Right hindlimb (tissue), 1 donor: ENCODE measurements around the gene DOCK10.
"Not testable (repeated sequence)": the region's sequence is repeated elsewhere in the genome, so short reads cannot be mapped to it uniquely, and the experiment has no call there.

Experiments
- DNase-seq: peaks from one replicate; pipeline ENCODE4 v3.0.0-alpha.2; 2018

DOCK10 gene

DNA sequence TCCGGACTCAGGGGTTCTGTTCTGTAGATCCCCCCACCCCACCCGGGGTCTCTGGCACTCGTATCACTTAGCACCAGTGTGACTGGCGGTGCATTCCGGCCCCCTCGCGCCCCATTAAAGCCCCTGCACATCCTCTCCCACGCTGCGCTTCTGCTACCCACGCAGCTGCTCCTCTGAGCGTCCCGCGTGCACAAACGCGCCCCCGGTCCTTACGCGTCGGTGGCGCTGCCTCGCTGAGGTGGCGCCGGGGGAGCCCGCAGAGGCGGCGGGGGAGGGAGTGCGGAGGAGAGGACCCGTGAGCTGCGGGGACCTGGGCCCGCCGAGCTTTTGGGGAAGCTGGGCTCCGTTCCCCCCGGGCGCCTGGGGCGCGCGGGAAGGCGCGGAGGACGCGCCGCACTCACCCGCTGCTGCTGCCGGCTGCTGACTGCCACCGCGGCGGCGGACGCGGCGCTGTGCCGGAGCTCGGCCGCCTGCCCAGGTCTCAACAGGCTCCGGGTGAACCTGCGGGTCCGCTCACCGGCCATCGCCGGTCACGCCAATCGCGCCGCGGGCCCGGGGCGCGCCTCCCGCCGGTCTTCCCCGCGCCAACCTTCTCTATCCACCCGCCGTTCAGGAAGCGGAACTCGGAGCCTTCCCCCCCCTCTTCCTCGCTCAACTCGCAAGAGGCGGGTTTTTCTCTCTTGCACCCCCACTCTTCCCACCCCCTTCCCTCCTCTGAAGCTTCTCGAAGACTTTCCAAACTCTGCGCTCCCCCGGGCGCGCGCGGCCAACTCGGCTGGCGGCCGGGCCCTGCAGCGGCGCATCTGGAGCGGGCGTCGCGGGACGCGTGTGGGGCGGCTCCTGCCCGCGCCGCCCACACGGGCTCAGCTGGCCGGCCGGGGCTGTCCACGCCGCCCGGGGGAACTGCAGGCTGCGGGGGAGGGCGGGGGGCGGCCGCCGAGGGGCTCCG is at the start of gene DOCK10:
Gene DOCK10, minus strand, starts transcription at position 618 of the 949 bp plus-strand sequence. Its CDS starts 94 bp downstream, at position 524.
- DNase-seq, result peak; percentile 76

DNA sequence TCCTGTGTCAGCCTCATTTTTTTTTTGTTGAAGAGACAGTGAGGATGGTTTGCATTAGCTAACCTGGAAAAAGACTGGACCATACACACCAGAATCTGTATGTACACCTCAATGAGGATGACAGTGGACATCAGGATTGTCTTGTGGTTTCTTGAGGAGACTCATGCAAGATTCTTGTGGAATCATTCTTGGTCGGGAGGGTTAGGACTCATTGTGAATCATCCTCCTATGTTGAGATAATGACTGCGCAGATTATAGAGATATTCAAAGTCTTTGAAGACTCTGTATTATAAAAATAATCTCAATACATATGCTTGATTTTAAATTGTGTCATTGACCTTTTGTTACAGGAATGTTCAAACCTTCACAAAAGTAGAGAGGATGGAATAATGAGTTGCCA is 49.1 kb upstream of the DOCK10 start:
- DNase-seq, result no peak

DNA sequence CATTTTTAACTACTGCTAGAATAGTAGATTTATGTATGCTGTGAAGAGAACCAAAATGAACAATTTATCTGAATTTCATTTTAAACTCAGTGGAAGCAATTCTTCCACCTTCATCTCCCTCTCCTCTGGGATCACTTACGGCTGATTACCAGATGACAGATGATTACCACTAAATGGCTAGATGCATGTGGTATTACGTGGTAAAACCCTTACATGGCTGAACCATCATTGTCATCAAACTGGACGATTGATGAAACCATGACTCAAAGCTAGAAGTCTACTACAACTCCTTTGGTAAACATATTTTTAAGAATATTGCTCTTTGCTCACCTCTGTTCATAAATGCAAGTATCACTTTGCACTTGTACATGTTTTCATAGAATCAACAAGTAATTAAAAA is 48.5 kb upstream of the DOCK10 start:
- DNase-seq, result no peak

DNA sequence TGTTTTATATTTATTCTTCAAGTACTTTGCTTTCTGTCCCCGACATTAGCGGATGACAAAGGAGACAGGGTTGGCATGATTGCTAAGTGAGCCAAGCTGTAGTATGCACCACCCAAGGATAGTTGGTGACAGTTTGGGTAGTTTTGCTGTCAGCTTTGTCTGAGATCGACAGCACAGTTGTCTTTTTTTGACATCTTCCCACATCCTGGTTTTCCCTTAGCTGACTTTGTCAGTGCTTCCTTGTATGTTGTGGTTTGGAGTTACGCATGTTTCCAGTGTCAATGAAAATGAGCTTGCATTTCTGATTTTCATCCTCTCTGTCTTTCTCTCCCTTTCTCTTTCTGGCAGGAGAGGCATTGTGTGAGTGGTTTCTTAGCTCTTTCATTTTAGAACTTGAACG is 44.6 kb upstream of the DOCK10 start:
- DNase-seq, result no peak

DNA sequence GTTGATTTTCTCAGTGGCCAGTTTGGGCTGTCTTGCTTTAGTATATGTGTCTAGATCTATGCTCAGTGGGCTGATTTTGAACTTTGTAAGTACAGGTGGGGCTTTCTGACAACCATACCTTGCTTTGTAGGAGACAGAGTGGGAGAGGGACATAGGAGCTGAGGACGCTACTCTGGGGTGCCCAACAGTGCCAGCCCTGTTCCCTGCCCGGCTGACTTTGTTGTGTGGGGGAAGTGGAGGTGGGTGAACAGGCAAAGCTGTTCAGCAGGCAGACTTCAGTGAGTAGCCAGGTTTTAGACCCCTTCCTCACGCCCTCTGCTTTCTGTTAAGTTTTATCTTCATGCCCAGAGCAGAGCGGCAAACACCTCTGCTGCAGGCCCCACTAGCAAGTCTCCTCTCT is 44.2 kb upstream of the DOCK10 start:
- no peak for DNase-seq

DNA sequence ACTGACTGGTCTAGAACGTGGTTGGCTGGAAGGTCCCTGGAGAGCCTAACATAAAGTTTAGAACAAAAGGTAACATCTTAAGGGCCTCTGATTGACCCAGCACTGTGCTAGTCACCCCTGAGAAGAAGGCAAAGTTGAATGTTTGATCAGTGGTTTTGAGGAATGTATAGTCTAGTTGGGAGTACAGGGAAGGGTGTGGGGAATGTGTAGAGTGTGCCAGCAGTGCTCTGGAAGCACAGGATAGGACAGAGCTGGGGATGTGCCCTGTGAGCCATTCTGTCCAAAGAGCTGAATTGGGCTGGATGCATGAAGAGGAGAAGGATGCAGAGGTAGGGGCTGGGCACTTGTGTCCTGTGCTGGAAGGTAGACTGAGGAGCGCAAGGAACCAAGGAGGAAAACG is 41.0 kb upstream of the DOCK10 start:
- no peak for DNase-seq

DNA sequence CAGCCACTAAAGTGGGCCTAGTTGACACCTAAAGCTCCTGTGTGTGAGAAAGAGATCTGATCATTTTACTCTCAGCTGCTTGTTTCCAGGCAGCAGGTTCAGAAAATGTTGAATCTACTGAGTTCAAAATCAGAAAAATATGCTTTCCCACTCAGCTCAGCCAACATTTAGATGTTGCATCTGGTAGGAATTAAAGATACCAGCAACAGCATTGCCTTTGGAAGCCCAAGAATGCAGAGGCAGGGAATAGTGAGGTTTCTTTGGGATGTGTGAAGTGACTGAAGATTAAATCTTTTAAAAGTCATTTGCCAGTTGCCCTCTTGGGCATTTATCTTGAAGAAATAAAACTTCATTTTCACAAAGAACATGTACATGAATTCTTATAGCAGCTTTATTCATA is 33.9 kb upstream of the DOCK10 start:
- no peak for DNase-seq

DNA sequence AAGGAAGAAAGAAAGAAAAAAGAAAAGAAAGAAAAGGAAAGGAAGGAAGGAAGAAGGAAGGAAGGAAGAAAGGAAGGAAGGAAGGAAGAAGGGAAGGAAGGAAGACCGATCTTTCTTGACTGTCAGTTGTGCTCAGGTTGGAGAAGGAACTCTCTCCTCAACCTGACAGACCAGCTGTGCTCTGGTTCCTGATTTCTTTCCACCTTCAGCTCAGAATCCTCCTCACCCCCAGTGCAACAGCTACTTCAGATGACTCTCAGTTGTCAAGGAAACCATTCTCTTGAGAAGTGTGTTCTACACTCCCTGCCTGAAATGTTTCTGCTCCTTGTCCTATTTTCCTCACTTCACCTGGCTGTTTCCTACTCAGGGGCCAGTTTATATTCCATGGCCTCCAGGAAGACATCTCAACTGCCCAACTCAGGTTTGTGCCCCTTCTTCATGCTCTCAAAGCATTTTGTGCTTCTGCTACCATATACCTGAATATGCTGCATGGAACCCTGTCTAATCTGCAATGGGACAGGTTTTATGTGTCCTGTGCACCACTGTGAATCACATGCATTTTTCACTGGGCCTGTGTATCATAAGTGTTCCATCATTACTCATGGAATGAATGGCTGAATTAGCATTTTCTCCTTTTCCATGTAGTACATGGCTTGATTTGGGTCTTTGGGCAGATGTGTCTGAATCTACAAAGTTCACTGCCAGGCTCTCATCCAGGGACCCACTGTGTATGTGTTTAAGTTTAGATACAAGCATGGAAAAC is 32.8 kb upstream of the DOCK10 start:
- DNase-seq, result no peak

DNA sequence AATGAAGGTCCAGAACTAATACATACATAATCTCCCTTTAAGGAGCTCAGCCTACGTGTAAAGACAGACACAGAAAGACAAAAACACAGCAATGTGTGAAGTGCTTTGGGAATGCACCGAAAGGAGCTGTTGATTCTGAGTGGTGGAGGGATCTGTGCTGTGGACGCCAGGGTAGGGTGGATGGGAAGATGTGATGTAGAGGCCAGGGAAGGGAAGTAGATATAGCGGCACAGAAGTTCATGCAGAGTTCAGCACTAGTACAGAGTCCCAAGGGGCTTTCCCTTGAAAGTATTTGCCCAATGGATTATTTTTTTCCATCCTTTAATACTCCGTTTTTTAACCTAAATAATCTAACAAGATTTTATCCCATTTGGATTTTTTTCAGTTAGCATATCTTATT is 32.1 kb upstream of the DOCK10 start:
- DNase-seq, result no peak

DNA sequence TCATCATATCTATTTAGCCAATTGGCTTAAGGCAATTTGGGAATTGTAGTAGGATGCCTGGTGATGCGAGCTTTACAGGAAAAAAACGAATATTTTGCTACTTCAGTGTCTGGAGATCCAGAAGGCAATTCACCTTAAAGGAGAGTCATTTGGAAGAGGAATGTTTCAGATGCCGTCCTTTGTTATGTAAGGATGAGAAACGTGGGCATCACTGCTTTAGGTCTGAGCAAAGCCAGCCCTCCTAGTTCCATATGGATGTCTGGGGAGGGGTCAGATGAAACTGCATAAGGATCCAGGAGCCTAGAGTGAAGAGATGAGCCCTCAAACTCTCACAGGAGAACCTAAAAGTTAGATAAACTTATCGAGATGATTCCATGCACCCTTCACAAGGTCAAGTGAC is 30.9 kb upstream of the DOCK10 start:
- no peak for DNase-seq

DNA sequence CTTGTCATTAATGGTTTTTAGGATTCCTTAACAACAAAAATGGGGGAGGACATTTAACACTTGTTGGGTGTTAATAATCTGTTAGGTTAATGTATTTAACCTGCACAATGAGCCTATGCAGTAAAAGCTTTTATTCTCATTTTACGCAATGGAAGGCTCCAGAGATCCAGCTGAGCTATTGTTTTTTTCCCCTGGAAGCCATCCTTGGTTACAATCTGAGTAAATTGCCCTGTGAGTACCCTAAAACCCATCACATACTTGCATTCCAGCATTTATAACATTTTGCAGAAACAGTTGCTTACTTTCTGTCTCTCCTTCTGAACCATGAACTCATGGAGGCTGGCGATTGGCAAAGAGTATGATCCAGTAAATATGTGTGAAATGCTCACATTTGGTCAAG is 30.2 kb upstream of the DOCK10 start:
- no peak for DNase-seq

DNA sequence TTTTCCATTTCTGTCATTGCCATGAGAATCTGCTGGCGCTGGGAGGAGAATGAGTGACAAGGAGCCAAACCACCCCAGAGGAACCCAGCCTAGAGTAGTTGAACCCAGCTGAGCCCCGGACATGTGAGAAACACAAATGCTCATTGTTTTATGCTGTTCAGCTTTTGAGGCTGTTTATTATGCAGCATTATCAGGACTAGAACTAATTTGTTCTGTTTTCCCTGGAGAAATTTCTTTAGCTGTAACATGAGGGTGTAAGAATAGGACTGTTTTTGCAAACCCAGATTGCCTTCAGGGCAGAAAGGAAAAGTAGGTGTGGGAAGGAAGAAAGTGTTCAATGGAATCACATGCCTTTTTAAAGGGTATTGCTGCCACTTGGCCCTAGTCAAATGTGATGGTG is 28.5 kb upstream of the DOCK10 start:
- DNase-seq, result no peak

DNA sequence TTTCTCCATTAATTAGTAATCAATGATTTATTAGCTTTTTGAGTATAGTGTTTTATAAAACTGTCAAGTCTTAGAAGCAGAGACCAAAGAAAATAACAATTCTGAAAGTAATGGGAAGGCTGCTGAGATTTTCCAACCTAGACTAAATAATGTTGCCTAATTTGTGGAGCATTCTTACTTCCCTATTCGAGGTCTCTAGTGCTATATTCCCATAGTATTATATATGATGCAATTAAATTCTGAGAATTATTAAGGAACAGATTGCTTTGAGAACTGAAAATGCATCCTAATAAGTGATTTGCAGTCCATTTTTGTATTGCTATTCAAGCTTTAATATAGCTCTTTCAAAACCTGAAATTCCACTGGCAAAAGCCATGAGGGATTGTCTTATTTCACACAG is 27.7 kb upstream of the DOCK10 start:
- DNase-seq, result no peak

DNA sequence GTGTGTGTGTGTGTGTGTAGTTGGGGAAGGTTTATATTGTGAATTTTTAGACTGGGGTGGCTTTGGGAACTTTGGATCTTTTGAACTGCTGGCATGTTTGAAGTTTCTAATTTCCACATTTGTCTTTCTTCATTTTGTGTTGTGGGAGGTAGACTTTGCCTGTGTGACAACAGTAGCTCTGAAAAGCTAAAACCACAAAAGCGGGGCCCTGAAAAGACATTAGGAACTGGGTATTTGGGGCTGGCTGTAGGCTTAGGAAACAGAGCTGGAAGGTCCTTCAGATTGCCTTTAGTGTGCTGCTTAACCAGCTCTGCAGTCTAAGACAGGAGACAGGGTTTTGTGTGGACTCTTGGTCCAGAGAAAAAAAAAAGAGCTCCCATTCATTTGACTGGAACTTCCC is 27.2 kb upstream of the DOCK10 start:
- no peak for DNase-seq

DNA sequence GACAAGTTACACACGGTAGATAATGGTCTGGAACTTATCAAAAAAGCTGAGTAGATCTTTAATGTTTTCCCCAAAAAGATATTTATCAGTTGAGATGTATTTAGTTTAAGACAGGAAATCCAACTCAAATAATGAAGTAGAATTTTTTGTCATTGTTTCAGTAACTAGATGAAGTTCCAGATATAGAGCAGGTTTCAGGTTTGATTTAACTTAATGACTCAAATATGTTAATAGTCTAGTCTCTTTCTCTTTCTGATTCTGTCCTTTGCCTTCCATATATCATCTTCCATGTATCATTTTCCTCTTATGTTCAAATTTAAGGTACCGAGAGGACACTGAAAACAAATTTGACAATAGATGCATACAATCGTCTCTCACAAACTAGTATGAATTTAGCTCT is 23.6 kb upstream of the DOCK10 start:
- DNase-seq, result no peak

DNA sequence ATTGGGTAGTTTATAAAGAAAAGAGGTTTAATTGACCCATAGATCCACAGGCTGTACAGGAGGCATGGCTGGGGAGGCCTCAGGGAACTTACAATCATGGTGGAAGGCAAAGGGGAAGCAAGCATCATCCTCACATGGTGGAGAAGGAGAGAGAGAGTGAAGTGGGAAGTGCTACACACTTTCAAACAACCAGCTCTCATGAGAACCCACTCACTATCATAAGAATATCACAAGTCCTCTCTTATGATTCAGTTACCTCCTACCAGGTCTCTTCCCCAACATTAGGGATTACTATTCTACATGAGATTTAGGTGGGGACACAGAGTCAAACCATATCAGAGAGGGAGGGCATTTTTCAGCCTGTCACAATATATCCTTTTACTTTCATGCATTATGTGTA is 22.7 kb upstream of the DOCK10 start:
- DNase-seq, result no peak

DNA sequence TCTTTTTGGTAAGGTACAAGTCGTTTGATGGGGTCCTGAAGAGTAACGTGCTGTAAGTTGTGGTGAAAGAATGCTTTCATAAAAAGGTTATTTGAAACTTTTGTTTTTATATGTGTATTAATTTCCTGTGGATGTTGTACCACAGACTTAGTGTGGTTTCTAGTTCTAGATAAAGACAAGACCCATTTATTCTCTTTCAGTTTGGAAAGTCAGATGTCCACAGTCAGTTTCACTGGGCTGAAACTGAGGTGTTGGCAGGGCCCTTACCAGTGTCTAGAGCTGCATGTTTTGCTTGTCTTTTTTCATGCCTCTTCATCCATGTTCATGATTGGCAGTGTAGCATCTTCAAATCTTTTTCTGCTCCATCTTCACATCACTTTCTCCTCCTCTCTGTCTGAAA is 22.1 kb upstream of the DOCK10 start:
- no peak for DNase-seq

DNA sequence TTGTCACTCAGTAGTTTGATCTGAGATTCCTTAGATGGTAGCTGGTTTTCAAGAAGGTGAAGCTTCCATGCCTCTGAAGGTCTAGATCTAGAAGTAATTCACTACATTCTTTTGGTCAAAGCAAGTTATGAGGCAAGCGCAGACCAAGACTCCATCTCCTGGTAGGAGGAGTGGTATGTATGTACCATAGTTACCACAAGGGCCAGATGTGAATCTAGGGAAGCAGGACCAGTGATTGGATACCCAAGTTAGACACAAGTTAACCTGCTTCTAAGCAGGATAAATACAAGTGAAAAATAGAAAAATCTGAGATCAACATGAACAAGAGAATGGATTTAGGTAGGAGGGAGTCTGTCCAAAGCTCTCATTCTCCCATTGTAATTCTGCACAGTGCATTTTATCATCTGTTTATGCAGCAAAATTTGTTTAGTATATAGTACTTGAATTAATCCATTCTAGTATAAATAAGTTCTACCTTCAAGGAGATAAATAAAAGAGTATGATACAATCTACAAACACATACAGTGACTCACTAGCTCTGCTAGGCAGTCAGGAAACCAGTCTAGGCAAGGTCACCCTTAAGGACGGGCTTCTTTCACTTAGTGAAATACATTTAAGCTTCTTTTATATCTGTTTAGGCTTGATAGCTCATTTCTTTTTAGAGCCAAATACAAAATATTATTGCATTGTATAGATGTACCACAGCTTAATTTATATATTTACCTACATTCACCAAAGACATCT is 14.2 kb upstream of the DOCK10 start:
- DNase-seq, result no peak

DNA sequence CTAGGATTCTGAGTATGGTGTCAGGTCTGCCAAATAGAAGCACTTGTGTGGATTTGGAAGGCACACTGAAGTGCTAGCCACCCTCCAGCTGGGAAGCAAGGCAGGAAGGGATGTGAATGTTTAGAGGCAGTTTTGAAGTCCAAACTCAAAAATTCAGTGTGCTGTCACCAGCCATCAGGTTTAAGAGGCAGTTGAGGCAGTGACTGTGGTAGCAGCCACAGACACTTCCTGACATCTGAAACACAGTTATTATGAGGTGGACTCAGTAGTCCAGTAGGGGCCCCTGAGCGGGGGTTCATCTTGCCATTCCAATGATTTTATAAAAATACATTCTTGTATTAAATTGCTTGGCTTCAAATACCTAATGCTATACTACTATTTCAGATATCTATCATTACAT is 13.4 kb upstream of the DOCK10 start:
- no peak for DNase-seq

DNA sequence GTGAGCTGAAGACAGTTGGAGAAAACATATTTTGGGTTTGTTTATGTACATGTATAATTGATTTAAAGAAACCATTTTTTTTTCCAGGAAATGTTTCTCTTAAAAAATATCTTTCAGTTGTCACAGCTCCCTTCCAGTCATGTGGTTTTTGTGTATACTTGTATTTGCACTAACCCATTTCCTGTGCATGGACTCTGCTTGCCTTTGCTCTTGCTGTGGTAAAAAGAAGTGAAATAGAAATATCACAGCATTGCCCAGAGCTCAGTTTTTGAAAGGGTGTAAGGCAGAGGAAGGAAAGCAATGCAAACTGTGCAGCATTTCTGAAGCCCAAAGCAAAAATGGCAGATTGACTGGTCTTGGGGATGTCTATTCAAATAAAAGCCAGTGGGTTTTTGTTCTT is 10.4 kb upstream of the DOCK10 start:
- no peak for DNase-seq

DNA sequence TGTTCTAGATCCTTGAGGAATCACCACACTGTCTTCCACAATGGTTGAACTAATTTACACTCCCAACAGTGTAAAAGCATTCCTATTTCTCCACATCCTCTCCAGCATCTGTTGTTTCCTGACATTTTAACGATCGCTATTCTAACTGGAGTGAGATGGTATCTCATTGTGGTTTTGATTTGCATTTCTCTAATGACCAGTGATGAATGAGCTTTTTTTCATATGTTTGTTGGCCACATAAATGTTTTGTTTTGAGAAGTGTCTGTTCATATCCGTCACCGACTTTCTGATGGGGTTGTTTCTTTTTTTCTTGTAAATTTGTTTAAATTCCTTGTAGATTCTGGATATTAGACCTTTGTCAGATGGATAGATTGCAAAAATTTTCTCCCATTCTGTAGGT is 5.2 kb upstream of the DOCK10 start:
- not testable (repeated sequence) for DNase-seq

DNA sequence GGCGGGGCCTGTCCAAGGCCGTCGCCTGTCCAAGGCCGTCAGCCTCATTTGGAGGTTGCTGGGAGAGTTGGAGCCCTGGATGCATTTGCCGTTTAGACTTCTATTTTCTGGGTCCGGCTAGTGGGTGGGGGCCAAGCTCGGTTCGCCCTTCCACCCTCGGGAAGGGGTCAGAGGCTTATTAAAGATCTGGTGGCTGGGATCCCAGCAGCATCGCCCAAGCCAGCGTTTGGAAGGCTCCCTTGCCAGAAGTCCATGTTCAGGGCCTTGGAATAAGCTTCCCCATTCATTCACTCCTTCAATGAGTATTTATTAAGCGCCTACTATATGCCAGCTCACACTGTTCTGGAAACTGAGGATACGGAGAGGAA is 516 bp upstream of the DOCK10 start:
- DNase-seq, result no peak

DNA sequence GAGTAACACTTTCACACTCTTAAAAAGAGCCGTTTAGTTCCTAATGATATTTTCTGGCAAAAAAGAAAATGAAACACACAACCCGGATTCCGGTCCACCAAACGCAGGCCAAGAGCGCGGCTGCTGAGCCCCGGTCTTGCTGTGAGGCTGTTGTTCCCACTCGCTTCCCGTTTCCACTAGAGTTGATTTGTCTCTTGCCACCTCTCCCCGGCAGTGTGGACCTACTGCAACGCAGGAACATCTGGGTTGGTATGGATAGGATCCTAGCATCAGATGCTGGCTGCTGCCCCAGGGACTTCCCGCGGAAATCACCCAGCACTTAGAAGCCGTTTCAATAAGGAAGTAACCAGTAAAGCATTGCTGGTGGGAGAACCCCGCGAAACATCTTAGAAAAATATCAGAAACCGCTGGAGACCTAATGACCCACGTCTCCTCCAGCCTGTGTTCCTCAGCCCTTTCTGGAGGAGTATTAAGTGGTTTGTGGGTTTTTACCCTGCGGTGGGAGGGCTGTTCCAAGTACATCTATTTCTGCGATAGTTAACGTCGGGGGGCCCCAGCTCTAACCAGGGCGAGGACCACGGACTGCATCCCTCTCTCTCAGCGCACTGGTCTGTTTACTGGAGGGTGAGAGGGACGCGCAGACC is 939 bp downstream of the DOCK10 start:
- DNase-seq, result peak; percentile 62
